Panc1 (cell line): ENCODE results near the gene ZNF501. TPM values are rescaled to one million over a fixed set of nuclear protein-coding genes. Genes with fewer than 3 reads are reported as not detected.

Experiments used
- ATAC-seq: fragments of 200-7000 bp; cut with Tn5 transposase; 2 replicates; pipeline ENCODE4 v1.9.1; 2020; ENCODE audit warnings: mild to moderate bottlenecking, moderate library complexity
- BruUV-seq: library from RNA; stranded (reverse); fragments of 400-500 nt; replicated peaks from 2 replicates; lab custom pipeline; 2021; lab: Mats Ljungman, UMichigan
- CTCF ChIA-PET: fragments of 300-600 bp; sonication (Branson Sonifier 250); formaldehyde crosslinking; loops from one replicate; lab custom pipeline; 2022; ENCODE audit warnings: antibody characterized with exemption; lab: Charles Lee
- POLR2A ChIA-PET: fragments of 300-600 bp; sonication (Branson Sonifier 250); formaldehyde crosslinking; loops from one replicate; lab custom pipeline; 2022; ENCODE audit warnings: antibody characterized with exemption; lab: Charles Lee
- DNase-seq: peaks from one replicate; pipeline ENCODE4 v3.0.0-alpha.2; 2010; ENCODE audit warnings: low read depth, low spot score
- H3K27ac ChIP-seq: 2 replicates; pipeline ENCODE4 v1.5.1; 2011; ENCODE audit warnings: mild to moderate bottlenecking, low read length, inconsistent platforms
- H3K27me3 ChIP-seq: fragments of 200-500 bp; sonication (Bioruptor generic); 2 replicates; pipeline ENCODE4 v1.6.0; 2014; ENCODE audit warnings: low read length, inconsistent platforms; ENCODE audit not compliant: control insufficient read depth, insufficient read depth
- H3K36me3 ChIP-seq: fragments of 200-500 bp; sonication (Bioruptor generic); 2 replicates; pipeline ENCODE4 v1.5.1; 2014; ENCODE audit warnings: inconsistent platforms, mild to moderate bottlenecking, low read length, moderate library complexity; ENCODE audit not compliant: control insufficient read depth, insufficient read depth
- H3K4me1 ChIP-seq: 2 replicates; pipeline ENCODE4 v1.5.1; 2011; ENCODE audit warnings: inconsistent platforms, mild to moderate bottlenecking, low read length, moderate library complexity; ENCODE audit not compliant: control insufficient read depth, insufficient read depth
- H3K4me3 ChIP-seq, 2 experiments: 2 replicates each; pipeline ENCODE4 v1.5.1; 2011 to 2012; ENCODE audit warnings: low read depth in 2 of 2, low read length in 2 of 2, mild to moderate bottlenecking in 2 of 2, inconsistent platforms in 1 of 2, moderate library complexity in 1 of 2
- H3K9me3 ChIP-seq: fragments of 200-500 bp; sonication (Bioruptor generic); 2 replicates; pipeline ENCODE4 v1.5.1; 2014; ENCODE audit warnings: low read depth, mild to moderate bottlenecking, inconsistent platforms, low read length, moderate library complexity; ENCODE audit not compliant: control insufficient read depth, insufficient read depth
- POLR2AphosphoS5 ChIP-seq: IDR thresholded peaks from 2 replicates; pipeline ENCODE4 v1.6.1; 2012; ENCODE audit warnings: mild to moderate bottlenecking, low read depth, low read length, moderate library complexity
- SIN3A ChIP-seq: IDR thresholded peaks from 2 replicates; pipeline ENCODE4 v1.6.1; 2012; ENCODE audit warnings: low read depth, mild to moderate bottlenecking, low read length, moderate library complexity, borderline replicate concordance; ENCODE audit not compliant: insufficient read depth
- TCF7L2 ChIP-seq: IDR thresholded peaks from 2 replicates; pipeline ENCODE4 v1.6.1; 2011; ENCODE audit warnings: mild to moderate bottlenecking, low read depth, low read length, inconsistent platforms
- in situ Hi-C: cut with HindIII; loops from 2 replicates; pipeline ENCODE4 v1.10.0; 2016; ENCODE audit warnings: low sequenced_read_pairs, low pct_unique_long_range_greater_than_20kb
- intact Hi-C: fragments of 100-400 bp; cut with micrococcal nuclease; formaldehyde crosslinking; loops from one replicate; pipeline ENCODE4 v1.10.0; 2022; ENCODE audit not compliant: unreplicated experiment
- total RNA-seq: library from RNA; stranded (reverse); gene quantifications from one replicate; pipeline ENCODE4 v1.2.1, GENCODE V29; 2021; ENCODE audit not compliant: unreplicated experiment
- TF ChIP-seq, protein P1 (sequence below), 2 experiments: IDR thresholded peaks; 2 replicates each; pipeline ENCODE4 v1.6.1; 2011 to 2012; ENCODE audit warnings: low read depth in 2 of 2, control low read depth in 1 of 2, low read length in 1 of 2, mild to moderate bottlenecking in 1 of 2, moderate library complexity in 1 of 2; ENCODE audit not compliant: insufficient read depth in 1 of 2
- TF ChIP-seq, protein P2 (sequence below): fragments of 450-650 bp; IDR thresholded peaks from 2 replicates; pipeline ENCODE4 v1.5.1; 2017; ENCODE audit warnings: mild to moderate bottlenecking

The ZNF501 gene
- total RNA-seq, 1 experiment from 2014 or later: 0.15 TPM

DNA sequence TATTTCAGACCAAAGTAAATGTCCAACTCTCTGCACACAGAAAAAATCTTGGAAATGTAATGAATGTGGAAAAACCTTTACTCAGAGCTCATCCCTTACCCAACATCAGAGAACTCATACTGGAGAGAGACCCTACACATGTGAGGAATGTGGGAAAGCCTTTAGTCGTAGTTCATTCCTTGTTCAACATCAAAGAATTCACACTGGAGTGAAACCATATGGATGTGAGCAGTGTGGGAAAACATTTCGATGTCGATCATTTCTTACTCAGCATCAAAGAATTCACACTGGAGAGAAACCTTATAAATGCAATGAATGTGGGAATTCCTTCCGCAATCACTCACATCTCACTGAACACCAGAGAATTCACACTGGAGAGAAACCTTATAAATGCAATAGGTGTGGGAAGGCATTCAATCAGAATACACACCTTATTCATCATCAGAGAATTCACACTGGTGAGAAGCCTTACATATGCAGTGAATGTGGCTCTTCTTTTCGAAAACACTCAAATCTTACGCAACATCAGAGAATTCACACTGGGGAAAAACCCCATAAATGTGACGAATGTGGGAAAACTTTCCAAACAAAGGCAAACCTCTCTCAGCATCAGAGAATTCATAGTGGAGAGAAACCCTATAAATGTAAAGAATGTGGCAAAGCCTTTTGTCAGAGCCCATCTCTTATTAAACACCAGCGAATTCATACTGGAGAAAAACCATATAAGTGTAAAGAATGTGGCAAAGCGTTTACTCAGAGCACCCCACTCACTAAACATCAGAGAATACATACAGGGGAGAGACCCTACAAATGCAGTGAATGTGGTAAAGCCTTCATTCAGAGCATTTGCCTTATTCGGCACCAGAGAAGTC is 8.0 kb upstream of the ZNF501 start:
- ChIA-PET CTCF (no interaction called here), POLR2A (no interaction called here)
- no peak for TF ChIP-seq POLR2AphosphoS5
- TF ChIP-seq, protein P1, sequence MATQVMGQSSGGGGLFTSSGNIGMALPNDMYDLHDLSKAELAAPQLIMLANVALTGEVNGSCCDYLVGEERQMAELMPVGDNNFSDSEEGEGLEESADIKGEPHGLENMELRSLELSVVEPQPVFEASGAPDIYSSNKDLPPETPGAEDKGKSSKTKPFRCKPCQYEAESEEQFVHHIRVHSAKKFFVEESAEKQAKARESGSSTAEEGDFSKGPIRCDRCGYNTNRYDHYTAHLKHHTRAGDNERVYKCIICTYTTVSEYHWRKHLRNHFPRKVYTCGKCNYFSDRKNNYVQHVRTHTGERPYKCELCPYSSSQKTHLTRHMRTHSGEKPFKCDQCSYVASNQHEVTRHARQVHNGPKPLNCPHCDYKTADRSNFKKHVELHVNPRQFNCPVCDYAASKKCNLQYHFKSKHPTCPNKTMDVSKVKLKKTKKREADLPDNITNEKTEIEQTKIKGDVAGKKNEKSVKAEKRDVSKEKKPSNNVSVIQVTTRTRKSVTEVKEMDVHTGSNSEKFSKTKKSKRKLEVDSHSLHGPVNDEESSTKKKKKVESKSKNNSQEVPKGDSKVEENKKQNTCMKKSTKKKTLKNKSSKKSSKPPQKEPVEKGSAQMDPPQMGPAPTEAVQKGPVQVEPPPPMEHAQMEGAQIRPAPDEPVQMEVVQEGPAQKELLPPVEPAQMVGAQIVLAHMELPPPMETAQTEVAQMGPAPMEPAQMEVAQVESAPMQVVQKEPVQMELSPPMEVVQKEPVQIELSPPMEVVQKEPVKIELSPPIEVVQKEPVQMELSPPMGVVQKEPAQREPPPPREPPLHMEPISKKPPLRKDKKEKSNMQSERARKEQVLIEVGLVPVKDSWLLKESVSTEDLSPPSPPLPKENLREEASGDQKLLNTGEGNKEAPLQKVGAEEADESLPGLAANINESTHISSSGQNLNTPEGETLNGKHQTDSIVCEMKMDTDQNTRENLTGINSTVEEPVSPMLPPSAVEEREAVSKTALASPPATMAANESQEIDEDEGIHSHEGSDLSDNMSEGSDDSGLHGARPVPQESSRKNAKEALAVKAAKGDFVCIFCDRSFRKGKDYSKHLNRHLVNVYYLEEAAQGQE (IDR thresholded peaks at IDR 0.05; ENCODE audit: insufficient read depth in 1 of 2, low read depth in 2 of 2, low read length in 1 of 2): no peak
- TF ChIP-seq TCF7L2: no peak
- TF ChIP-seq, protein P2, sequence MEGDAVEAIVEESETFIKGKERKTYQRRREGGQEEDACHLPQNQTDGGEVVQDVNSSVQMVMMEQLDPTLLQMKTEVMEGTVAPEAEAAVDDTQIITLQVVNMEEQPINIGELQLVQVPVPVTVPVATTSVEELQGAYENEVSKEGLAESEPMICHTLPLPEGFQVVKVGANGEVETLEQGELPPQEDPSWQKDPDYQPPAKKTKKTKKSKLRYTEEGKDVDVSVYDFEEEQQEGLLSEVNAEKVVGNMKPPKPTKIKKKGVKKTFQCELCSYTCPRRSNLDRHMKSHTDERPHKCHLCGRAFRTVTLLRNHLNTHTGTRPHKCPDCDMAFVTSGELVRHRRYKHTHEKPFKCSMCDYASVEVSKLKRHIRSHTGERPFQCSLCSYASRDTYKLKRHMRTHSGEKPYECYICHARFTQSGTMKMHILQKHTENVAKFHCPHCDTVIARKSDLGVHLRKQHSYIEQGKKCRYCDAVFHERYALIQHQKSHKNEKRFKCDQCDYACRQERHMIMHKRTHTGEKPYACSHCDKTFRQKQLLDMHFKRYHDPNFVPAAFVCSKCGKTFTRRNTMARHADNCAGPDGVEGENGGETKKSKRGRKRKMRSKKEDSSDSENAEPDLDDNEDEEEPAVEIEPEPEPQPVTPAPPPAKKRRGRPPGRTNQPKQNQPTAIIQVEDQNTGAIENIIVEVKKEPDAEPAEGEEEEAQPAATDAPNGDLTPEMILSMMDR: no peak
- no peak for TF ChIP-seq SIN3A
- Histone ChIP-seq H3K27me3 (no peaks in the 10 kb centered on the region), H3K9me3 (peaks cover 48% of the 10 kb centered on the region), H3K4me1 (no peaks in the 10 kb centered on the region), H3K4me3 (no peak overlapping the region), H3K36me3 (no peaks in the 10 kb centered on the region), H3K27ac (no peak overlapping the region)
- DNase-seq (no peak), ATAC-seq (no peak)
- in situ Hi-C loops: no loop called here
- intact Hi-C loops: no loop called here
- no TSS peak for BruUV-seq

DNA sequence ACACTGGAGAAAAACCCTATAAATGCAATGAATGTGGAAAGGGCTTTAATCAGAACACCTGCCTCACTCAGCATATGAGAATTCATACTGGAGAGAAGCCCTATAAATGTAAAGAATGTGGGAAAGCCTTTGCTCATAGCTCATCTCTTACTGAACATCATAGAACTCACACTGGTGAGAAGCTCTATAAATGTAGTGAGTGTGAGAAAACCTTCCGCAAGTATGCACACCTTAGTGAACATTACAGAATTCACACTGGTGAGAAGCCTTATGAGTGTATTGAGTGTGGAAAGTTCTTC is 7.4 kb upstream of the ZNF501 start:
- Histone ChIP-seq H3K9me3 (peaks cover 44% of the 10 kb centered on the region), H3K4me1 (no peaks in the 10 kb centered on the region), H3K27me3 (no peaks in the 10 kb centered on the region), H3K36me3 (no peaks in the 10 kb centered on the region), H3K4me3 (no peak overlapping the region), H3K27ac (no peak overlapping the region)
- intact Hi-C loops (no loop called here), in situ Hi-C loops (no loop called here)
- no TSS peak for BruUV-seq
- ChIA-PET POLR2A (no interaction called here), CTCF (no interaction called here)
- no peak for ATAC-seq
- TF ChIP-seq POLR2AphosphoS5: no peak
- TF ChIP-seq, protein P1 (IDR thresholded peaks at IDR 0.05; ENCODE audit: insufficient read depth in 1 of 2, low read depth in 2 of 2, low read length in 1 of 2): no peak
- TF ChIP-seq, protein P2: no peak
- TF ChIP-seq TCF7L2: no peak
- TF ChIP-seq SIN3A: no peak
- DNase-seq: no peak
